ENCODE results near the gene FDX2. TPM values are rescaled to one million over a fixed set of nuclear protein-coding genes. Genes with fewer than 3 reads are reported as not detected.
A peak's percentile ranks its signal among the peaks of the same experiment; 100 is the strongest.

FDX2 gene
- total RNA-seq, 1 donor from 2014 or later = 18.2 TPM

DNA sequence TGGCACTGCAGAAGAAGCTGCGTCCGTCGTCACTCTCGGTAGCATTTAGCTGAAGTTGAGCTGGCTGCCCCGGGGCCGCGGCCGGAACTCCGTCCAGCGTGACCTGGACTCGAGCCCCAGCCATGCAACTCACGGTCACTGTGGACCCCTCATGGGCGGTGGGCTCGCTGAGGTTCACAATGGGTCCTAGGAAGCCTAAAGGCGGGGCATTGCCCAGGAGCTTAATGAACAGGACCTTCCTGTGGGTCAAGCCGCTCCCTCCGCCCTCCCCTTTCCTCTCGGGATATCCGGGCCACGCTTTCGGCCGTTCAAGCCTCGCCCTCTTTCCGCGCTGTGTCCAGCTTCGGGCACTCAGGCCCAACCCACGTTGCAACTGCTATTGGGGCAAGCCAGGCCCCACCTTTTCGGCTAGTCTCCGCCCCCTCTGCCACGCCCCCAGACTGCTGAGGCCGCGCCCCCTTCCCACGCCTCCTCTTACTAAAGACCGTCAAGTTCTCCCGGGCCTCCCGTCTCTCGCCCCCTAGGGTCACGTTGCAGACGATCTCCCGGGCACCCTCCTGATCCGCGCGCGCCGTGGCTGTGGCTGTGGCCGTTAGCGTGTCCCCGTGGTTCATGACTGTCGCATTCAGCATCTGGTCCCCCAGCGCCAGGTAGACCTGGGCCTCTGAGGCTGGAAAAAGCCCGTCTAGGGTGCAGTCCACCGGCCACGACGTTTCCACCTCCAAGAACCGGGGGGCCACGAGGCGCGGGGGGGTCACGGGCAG is 19.0 kb upstream of the FDX2 start:
- ATAC-seq = peak; percentile 88
- peak; percentile 96 for DNase-seq
- intact Hi-C loops (cut with micrococcal nuclease) = loop anchor here (10.0 kb wide), 1 partner anchor 50 kb away; the partner anchor contains the start of genes ICAM4 and ICAM5

DNA sequence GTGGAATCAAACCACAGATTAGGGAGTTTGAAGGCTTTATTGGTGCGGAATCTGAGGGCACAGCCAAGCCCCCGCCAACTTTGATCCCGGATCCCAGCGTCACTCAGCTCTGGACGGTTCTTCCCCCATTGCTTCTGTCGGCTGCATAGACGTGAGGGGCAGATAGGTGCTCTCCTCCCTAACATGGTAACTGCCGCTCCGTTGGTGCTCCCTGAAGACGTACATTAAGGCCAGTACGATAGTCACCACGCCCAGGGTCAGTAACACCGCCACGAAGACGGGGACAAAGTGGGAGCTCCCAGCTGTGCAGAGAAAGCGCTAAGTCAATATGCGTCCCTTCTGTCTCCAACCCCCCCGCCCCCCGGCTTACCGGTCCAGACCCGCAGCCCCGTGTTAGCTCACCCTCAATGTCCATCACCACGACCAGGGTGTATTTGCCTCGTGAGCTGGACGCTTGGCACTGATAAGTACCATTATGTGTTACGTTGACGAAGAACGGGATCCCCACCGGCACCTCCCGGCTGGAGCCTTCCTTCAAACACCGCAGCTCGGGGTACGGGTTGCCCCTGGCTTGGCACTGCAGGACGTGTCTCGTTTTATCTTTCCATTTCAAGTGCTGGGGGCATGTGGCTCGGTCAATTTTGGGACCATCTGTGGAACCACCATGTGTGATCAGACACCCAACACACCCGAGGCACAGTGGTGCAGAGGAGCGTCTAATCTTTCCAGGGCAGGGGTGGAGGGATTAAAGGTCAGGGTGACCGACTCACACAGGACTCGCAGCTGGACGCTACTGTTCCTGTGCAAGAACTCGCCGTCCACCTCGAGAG is 18.2 kb upstream of the FDX2 start:
- DNase-seq = no peak
- intact Hi-C loops (cut with micrococcal nuclease) = loop anchor here (10.0 kb wide), 1 partner anchor 49 kb away; the partner anchor contains the start of genes ICAM4 and ICAM5
- ATAC-seq = no peak

DNA sequence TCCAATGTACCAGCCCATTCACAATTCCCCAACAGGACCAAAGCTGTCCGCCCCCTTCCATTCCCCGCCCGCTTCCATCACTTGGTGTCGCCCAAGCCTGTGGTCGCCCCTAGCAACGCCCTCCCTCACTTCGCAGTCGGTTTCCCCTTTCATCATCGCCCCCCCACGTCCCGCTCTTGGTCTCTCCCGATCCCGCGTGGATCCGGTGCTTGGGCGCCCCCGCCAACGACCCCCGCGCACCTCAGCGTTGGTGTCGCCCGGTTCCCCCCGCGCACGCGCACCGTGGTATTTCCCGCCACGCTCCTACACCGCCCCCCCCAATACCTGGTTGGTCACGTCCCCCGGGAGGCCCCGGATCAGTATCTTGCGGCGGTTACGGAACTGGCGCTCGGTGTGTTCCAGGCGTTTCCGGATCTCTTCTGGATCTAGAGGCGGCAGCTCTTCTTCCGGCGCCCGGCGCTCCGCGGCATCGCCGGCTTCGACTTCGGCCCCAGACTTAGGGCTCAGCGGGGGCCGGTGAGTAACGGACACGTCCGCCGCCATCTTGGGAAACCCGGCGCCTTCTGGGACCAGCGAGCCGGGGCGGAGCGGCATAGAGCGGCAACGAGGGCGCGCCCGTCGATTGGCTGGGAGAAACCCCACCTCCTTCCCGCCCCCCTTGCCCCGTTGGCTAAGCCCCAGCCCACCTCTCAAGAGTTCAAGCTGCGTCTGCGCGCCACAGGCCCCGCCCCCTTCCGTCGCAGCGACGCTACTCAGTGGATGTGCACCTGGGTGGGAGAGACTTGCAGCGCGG is 17.3 kb upstream of the FDX2 start, which contains the start of gene RAVER1:
RAVER1 (minus strand) TSS at position 565 of the 793 bp plus-strand sequence; CDS start at position 543, 22 bp downstream.
- DNase-seq (peak; percentile 99), ATAC-seq (peak; percentile 94)
- intact Hi-C loops (cut with micrococcal nuclease) = loop anchor here (10.0 kb wide), 1 partner anchor 48 kb away; the partner anchor contains the start of genes ICAM4 and ICAM5

DNA sequence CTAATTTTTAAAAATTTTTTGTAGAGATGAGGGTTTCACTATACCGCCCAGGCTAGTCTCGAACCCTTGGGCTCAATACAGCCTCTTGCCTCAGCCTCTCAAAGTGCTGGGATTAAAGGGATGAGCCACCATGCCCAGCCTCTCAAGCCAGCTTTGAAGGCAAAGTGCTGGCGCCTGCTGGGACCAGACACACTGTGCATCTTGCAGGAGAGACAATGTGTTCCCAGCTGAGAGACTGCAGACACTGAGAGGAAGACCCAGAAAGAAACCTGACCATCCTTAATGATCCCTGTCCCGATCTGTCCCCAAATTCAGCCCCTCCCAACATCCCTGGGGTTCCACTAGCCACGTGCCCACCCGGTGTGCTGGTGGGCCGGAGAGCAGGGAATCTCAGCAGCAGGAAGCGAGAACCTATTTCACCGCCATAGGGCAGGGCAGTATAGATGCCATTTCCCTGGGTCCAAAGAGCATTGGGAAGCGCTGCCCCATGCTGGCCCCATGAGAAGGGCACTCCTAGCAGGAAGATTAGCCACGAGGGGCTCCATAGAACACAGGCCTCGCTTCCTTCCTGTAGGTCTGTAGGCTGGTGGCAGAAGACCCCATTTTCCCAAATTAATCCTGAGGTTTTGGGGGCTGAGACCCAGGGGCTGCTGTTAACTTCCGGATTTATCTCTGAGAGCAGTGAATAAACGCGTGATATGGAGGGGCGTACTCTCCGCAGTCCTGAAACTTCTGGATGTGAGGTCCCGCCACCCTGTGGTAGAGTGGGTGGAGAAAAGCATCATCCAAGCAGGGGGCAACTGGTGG is 16.5 kb upstream of the FDX2 start:
- DNase-seq (no peak), ATAC-seq (no peak)
- intact Hi-C loops (cut with micrococcal nuclease) = loop anchor here (10.0 kb wide), 1 partner anchor 48 kb away; the partner anchor contains the start of genes ICAM4 and ICAM5

DNA sequence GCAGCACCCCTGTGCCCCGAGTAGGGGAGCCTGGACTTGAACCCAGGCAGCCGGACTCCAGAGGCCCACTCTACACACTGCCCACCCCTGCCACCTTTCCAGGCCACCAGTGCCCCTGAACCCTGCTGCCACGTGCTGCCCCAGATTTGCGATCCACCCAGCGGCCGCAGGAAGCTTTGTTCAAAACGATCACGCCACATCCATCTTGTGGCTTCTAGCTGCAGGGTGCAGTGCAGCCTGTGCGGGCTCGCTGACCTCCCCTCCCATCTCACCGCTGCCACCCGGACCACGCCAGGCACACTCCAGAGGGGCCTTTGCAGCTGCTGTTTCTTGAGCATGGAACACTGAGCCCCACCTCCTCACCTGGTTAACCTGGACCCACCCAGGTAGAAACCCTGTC is 13.7 kb upstream of the FDX2 start:
- intact Hi-C loops (cut with micrococcal nuclease) = no loop called here
- DNase-seq = no peak
- ATAC-seq = no peak

DNA sequence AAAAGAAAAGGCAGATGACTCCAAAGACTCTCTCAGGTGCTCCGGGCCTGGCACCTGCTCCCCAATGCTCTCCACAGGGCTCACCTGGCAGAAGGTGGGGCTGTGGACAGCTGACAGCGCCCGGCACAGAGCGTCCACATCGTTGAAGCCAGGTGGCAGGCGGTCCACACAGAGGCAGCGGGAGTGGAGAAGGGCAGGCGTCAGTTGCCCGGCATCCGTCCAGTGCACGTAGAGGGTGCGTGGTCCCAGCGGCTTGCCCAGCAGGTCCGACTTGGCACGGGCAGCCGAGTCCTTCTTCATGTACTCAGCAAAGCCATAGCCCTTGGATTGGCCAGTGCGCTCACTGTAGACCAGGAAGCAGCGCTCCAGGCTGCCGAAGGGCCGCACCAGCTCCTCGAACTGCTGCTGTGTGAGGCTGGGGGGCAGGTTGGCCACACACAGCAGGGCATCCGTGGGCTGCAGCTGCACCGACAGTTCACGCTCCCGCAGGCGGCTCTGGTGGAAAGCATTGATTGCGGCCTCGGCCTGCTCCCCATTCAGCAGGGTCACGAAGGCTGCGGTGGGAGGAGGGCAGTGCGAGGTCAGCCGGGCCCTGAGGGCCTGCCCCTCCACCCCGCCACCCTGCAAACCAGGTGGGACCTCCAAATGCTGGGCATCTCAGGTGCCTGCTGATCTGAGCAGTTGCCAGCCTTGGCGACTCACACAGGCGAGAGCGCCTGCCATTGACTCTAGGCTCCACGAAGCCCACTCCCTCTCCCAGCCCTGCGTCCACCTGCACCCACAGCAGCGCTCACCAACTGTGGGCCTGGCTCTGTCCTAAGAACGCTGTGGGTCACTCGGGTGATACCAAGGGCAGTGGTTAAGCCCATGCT is 13.0 kb upstream of the FDX2 start:
- intact Hi-C loops (cut with micrococcal nuclease) = no loop called here

DNA sequence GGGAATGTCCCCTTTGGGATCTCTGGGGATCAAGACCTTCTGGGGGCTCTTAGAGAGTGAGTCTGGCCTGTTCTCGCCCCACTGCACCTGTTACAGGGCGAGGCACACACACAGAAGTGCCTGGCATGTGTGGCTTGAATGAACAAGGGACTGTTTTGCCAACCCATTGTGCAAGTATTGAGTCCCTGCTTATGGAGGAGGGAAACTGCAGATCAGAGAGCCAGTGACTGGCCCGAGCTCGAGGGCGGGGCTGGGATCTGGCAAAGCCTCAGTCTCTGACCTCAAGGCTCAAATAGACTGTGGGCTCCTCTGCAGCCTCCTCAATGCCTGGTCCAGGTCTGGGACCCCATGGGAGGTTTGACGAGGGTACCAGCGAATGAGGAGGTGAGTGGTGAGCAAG is 12.0 kb upstream of the FDX2 start:
- DNase-seq (no peak), ATAC-seq (no peak)
- intact Hi-C loops (cut with micrococcal nuclease) = no loop called here

More for the DNA sequence above, 13.0 kb upstream of the FDX2 start:
- DNase-seq = no peak
- no peak for ATAC-seq

DNA sequence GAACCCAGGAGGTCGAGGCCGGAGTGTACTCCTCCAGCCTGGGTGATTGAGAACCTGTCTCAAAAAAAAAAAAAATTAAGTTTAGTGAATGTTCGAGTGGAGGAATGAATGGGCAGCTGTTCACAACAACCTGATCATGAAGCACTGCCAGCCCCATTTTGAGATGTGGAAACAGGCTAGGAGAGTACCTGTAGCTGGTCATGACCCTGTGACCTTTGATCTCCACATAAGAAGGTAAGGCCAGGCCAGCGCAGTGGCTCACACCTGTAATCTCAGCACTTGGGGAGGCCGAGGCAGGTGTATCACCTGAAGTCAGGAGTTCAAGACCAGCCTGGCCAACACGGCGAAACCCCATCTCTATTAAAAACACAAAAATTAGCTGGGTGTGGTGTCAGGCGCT is 9.9 kb upstream of the FDX2 start:
- intact Hi-C loops (cut with micrococcal nuclease) = no loop called here
- no peak for ATAC-seq
- no peak for DNase-seq

DNA sequence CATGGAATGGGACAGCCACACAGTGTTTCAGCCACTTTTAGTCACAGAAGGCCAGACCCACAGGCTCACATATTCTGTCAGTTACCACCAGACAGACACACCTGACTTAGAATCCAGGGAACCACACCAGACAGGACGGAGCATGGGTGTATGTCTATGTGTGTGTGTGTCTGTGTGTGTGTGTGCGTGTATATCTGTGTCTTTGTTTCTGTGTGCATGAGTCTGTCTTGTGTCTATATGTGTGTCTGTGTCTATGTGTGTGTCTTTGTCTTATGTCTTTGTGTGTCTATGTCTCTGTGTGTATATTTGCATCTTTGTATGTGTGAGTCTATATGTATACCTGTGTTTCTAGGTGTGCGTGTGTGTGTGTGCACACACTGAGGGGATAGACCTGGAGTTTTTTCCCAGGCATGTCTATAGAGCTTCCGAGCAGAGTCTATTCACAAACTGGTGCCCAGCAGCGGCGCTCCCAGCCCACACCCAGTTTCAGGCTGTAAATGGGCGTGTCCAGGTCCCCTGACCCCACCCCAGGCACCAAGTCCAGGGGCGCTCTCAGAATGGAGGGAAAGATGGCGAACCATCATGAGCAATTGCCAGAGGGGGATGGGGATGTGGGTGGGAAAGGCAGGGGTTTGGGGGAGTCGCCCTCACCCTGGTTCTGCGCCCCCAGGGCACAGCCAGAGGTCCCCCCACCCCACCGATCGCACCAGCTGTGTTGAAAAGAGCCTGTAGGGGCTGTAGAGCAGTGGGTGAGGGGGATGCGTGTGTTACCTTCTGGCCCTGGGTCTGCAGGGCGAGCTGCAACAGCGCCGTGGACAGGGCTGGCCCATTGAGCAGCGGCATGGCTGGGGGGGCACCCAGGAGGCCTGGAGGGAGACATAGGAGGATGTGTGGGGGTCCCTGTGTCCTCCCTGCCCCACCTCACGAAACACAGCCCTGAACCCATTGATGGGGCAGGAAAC is 6.3 kb upstream of the FDX2 start:
- no peak for DNase-seq
- no peak for ATAC-seq
- intact Hi-C loops (cut with micrococcal nuclease) = no loop called here

DNA sequence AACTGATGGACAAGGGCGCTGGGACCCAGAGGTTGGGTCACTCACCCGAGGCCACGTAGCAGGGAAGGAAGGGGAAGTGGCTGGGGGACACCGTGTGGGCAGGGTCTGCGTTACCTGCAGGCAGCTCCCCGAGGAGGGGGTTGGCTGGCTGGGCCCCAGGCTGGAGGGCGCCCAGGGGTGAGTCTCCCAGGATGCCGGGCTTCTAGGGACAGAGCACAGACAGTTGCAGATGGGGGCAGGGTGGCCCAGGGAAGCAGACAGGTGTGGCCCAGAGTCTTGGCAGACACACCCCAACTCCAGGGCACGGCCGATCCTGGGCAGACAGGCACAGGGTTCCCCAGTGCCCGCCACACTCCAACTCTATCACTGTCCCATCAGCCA is 5.6 kb upstream of the FDX2 start:
- DNase-seq (no peak), ATAC-seq (no peak)
- intact Hi-C loops (cut with micrococcal nuclease) = no loop called here

DNA sequence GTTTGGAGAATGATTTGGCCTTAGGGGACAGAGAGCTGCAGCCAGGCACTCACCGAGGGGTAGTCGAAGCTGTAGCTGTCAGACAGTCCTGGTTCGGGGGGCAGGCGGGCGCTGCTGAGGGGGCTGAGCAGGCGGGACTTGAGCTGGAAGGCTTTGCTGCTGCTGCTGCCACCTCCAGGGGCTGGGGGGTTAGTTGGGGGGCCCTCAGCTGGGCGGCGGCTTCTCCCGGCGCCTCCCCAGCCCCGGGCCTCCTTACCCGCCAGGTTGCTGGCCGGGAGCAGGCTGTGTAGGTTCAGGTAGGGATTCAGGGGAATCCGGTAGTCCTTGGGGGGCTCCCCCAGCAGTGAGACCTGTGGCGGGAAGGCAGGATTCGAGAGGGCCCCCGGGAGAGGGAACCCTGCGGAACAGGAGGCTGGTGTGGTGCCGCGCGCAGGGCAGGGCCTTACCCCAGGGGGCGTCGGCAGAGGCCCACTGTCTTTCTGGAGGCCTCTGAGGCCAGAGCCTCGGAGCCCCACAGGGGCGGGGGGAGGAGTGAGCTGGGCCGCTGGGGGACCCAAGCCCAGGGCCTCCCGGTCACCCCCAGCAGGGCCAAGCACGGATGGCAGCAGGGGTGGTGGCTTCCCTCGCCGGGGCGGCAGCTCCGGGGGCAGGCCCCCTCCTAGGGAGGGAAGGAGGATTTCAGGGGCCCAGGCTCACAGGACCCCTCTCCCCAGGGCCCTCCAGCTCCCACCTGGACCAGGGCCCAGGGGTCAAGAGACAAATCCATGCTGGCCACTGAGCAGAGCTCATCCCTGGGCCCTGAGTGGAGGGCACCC is 5.0 kb upstream of the FDX2 start:
- ATAC-seq = no peak
- intact Hi-C loops (cut with micrococcal nuclease) = no loop called here

DNA sequence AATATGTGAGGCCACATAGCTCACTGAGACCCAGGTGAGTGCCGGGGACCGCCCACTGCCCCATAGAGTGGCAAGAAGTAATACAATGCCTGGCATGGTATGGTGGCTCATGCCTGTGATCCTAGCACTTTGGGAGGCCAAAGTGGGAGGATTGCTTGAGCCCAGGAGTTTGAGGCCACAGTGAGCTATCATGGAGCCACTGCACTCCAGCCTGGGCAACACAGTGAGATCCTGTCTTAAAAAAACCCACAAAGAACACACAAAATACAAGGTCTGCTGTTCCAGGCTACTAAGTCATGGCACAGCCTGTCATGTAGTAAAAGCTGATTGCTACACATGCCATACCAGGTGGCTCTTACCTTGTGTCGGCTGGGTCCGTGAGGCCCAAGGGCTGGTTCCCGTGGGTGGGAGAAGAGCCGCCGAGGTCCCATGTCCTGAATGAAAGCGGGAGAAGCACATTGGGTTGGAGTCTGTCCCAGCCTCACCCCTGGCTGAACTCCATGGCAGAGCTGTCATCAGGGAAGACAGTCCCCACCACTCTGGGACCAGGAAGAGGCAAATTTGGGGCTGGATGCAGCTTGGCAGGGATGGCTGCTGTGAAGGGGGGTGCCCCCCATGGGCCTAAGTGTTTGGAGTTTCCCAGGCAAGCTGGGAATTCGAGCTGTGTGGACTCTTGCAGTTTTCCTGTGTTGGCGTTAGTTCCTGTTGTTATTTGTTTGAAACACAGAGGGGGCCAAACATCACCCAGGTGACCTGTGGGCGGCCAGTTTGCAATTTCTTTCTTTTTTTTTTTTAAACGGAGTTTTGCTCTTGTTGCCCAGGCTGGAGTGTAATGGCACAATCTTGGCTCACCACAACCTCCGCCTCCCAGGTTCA is 3.2 kb upstream of the FDX2 start:
- intact Hi-C loops (cut with micrococcal nuclease) = no loop called here
- DNase-seq (no peak), ATAC-seq (no peak)

More for the DNA sequence above, 5.0 kb upstream of the FDX2 start:
- no peak for DNase-seq

DNA sequence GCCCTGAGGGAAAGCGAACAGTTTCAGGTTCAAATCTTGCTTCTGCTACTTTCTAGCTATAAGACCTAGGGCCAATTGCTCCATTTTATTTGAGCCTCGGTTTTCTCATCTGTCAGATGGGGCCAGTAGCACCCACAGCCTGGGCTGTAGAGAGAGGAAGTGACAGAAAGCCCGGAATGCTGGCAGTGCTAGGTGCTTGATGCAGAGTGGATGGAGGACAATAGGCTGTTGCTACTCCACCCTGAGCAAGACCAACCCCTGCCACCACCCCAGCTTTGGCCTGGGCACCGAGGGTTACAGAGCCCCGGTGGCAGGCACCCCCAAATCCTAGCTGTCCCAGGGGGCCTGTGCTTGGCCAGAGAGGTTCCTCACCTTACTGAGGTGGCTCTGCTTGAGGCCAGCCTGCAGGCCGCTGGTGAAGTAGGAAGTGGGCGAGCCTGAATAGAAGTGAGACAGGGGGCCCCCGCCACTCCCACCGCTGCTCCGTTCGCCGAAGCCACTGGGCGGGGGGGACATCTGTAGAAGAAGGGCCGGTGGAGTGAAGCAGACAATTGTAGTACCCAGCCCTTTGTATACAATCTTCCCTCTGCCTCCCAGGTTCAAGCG is 2.1 kb upstream of the FDX2 start:
- intact Hi-C loops (cut with micrococcal nuclease) = no loop called here
- ATAC-seq = no peak
- no peak for DNase-seq
